Stimulated activated CD4-positive, alpha-beta T cell treated with anti-CD3 and anti-CD28 coated beads, Interleukin-2, amount 100 ng/mL, for 24 hours (primary cell): Measurements from ENCODE around the gene C18orf63.
A peak's percentile ranks its signal among the peaks of the same experiment; 100 is the strongest.

Experiments used
- DNase-seq, 2 donors: peaks; one replicate each; pipeline ENCODE4 v3.0.0-alpha.2; 2020

The C18orf63 gene

DNA sequence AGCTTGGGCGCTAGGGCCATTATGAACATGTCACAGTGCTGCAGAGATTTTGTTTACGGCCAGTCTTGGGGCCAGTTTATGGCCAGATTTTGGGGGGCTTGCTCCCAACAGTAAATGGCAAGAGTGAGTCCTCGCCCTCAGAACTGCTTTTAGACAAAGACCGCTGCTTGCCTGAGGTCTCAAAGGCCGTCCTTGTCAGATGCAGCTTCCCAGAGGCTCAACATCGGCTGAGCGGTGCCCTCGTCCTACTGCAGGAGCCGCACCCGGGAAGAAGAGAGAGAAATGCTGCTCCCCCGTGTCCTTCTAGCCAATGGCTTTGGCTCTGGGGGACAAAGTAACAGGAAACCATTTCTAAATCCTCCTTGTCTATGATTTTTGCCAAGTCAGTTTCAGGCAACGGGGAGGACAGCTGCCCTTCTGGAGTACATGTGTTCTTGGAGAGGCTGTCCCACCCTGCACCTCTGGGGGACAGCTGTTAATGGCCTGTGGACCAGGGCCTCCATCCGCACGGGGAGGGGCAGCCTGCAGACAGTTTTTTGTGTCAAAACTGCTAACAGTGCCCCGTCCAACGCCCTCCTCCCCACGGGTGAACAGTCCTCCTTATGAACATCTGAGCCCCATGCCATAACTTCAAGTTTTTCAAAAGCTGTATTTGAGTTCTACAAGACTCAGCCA, 66.1 kb downstream of the C18orf63 start:
- peak in 1 of 2 donors; percentile 12 for DNase-seq

DNA sequence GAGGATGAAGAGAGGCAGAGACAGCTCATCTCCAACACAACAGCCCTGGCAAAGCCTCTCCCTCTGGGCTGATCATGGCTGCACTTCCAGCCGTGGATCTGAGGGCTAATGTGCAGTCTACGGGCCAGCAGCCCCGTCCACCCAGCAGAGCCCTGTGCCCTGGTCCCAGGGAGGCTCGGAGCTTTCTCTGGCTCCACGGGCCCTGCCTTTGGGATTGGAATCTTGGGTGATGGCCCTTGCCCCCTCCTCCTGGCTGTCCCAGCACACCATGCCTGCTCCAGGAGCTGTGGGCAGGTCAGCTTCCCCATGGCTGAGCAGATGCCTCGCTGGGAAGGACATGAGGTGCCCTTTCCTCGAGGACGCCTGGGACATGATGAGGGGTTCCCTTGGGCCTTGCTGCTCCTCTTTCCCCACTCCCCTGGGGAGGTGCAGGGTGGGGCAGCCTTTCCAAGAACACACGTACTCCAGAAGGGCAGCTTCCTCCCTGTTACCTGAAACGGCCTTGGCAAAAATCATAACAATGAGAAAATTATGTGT, 66.9 kb downstream of the C18orf63 start:
- peak in 1 of 2 donors; percentile 4 for DNase-seq

DNA sequence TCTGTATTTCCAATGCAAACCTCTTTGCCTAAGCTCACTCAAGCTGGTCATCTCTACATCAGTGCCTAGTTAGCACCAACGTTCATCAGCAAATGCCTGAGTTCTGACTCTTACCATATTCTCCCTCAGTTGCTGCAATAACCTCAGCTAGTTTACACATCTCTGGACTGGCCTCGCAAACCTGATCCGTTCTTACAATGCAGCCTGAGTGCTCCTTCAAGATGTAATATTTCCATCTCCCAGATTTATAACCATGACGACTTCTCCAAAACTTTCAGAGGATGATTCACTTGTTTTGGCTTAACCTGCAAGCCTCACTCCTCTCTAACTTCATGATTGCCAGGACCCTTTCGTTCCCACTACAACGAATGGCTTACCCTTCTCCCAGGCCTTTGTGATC, 71.7 kb downstream of the C18orf63 start:
- DNase-seq, result no peak

DNA sequence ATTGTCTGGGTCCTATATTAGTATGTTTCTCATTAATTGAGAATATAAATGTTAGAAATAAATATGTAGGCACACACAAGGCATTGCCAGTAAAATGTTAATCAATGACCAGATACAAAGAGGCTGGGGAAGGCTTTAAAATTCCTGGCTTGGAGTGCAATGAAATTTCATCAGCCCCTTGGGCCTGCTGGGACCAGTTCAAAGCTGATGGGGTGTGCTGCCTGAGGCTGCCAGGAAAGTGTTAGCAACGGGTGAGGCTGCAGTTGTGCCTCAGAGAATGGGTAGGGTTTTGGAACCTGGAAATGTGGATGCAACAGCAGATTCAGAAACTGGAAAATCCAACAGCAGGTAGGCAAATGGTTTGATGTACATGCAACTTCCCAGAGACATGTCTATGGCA, 72.6 kb downstream of the C18orf63 start:
- DNase-seq, result no peak

DNA sequence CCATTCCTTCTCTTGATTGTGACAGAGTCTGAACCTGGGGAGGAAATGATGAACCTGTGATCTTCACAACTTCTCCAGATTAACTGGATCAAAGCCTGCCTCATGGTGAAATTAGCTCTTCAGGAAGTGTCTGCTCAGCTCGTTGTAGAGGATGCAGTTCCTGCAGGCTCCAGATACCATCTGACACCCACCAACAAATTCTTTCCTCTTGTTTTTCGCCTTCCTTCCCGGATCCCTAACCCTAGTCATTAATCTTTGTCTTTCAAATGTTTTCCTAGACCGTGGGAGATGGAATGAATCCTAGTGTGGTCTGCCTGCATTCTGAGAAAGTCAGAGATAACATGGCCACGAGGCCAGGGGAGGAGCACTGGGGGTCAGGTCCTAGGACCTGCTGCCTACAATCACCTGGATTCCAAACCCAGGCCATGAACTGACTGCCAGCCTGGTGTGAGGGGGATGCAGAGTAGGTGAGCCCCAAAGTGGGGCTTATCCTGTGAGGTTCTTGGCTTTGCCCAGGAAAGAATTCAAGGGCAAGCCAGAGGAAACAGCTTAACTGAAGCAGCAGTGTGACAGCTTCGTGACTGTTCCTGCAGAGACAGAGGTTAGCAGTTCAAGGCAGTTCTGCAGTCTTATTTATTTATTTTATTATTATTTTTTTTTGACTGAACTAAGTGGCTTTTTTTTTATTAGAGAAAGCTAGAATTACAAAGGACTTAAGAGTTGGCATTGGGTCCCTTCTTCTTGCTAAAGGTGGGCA, 73.7 kb downstream of the C18orf63 start:
- DNase-seq, result no peak

DNA sequence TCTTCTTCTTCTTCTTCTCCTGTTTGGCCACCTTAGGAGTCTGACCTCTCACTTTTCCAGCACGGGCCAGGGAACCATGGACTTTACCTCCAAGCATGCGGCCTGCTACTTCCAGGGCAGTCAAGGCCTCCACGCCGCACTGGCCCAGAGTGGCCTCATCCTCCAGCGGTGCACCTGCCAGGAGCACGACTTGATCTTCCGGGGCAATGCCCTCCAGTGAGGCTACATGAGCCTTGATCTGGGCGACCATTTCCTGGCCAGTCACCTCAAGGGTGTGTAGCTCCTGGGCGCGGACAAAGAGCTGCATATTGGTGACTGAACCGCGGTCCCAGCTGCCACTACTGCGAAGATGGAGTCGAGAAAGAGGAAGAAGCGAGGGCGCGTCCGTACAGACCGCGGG, 74.4 kb downstream of the C18orf63 start:
- DNase-seq, result no peak

DNA sequence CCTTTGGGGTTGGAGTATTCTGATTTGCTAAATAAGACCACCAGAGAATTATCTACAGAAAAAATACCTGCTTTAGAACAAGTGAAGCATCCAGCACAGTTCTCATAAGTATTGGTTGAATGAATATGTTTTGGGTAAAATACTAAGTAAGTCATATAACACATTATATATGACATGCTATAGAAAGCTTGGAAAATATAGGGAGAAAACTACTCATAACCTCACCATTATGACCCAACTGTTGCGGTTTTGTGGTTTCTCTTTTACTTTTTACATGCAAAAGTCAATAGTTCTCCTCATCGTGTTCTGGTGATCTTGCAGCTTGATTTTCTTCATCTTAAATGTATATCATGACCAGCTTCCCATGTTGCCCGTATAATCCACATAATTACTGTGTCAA, 75.3 kb downstream of the C18orf63 start:
- DNase-seq, result no peak

DNA sequence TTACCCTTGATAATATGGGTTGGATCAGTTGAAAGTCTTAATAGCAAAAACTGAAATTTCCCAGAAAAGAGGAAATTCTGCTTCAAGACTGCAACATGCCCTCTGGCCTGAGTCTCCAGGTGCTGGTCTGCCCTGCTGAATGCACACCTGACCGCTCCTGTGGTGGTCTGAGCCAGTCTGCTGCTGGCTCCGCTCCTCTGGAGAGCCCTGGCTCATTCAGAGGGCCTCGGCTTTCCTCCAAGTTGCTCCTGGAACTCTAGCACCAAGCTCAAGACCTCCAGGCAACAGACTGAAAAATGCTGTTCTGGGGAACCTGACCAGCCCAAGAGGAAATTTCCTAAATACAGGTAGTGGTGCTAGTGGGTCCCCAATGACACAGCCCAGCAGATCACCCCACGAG, 76.7 kb downstream of the C18orf63 start:
- DNase-seq, result no peak

DNA sequence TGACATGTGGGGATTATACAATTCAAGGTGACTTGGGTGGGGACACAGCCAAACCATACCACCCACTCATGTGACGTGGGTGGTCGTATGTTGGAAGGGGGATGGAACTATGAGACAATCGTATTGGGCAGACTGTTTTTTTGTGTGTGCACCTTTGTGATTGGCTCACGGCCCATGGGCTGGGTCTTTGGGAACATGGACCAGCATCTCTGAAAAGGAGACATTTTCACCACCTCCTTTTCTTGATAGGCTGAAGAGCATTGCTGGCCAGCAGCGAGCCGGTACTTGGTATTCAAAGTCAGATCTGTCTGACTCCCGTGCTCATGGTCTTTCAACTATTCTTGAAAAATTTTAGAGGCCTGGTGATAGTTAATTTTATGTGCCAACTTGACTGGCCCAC, 79.4 kb downstream of the C18orf63 start:
- no peak for DNase-seq

DNA sequence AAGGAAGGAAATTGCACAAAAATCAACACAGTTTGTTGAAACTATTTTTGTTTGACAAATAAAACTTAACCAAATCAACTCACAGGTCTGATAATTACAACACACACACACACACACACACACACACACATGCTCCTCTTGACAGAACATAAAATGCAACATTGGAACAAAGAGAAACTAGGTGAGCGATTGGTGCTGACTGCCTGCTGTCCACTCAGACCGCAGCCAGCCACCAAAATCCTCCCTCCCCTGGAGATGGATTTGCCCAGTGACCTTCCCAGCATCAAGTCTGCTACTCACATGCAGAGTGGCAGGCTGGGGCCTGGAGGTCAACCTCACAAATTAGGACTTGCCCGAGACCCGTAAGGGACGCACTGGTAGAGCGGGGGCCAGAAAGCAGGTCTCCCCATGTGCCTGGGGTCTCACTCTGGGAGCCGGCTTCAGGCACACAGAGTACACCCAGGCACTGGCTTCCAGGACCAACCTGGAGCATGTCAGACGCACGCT, 80.1 kb downstream of the C18orf63 start:
- no peak for DNase-seq

DNA sequence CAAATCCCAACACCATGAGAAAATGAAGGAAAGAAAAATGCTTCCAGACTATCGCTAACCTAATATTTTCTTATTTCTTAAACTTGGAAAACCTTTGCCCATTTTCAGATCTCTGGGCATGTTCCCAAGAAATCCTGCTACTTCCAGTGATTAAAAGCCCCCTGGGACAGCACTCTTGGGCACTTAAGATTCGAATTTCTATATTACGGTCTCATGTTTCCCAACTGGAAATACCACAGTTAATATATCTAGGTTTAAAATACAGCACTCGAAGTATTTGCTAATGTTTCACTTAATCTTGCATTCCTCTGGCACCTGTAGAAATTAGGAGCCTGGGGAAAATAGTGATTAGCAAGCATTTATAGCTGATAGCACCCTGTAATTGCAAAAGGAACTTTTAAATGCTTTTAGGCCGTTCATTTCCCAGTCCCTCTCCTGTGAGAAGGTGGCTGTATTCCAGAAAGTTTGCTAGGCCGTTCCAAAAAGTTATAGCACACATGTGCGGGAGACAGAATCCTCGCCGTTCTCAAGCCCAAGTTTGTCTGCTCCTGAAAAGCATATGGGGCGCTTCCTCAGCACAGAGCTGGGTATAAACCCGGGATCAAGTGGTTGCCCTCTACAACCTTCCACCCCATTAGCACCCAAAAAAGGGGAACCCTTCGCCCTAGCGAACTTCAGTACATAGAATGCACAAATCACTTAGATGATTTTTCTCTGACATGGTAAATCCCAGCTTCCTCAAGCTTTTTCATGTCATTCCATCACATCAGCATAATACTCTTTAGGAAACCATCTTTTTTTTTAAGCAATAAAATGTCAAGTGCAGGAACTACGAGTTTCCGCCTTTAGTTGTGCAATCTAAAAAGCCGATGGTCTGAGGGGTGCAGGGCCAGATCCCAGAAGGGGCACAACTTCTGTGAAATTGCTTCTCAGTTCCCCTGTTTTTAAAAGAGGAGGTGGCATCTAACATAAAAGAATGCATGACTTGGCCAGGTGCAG, 80.8 kb downstream of the C18orf63 start:
- DNase-seq, result no peak

DNA sequence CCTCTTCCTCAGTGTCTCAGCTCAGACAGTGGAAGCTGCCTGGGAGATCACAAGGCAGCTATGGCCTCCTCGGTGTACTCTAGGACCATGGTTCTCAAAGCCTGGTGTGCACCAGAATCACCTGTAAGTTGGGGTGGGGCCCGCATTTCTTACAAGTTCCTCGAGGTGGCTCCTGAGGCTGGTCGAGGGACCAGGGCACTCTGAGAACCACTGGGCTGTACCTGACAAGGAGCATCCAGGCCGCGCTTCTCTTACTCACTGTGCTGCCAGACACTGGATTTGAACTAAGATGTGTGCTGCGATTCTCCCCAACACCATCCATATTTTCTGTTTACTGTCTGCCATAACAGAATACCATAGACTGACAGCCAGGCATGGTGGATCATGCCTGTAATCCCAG, 81.9 kb downstream of the C18orf63 start:
- DNase-seq, result no peak

DNA sequence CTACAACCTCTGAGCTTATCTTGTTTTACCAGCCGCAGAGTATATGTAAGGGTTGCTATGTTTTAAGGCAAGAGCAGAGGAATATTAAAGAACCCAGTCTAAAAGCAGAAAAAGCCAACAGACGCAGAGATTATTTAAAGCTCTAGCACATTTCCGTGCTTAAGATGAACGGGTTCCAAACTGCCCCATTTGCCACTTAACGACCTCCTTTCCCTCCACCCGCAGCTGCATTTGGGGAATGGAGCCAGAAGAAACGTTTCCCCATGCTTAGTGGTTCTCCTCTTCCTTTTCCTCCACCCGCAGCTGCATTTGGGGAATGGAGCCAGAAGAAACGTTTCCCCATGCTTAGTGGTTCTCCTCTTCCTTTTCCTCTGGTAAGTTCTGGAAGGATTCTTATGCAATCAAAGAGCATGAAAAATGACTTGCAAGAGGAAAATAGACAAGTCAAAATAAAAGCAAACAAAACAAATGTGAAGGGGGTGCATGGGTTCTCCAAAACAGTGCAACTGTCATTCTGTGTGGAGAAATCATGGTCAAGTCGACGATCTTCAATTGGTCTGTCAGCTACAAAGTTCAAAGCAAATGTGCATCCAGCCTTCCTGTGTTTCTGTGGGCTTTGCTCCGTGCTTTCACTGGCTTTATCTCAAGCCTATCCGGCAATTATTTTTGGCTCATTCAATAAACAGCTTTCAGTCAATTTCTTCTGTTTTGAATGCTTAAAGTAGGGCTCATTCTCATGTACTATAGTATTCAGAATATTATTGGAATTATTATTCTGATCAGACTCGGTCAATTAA, 83.7 kb downstream of the C18orf63 start:
- no peak for DNase-seq

DNA sequence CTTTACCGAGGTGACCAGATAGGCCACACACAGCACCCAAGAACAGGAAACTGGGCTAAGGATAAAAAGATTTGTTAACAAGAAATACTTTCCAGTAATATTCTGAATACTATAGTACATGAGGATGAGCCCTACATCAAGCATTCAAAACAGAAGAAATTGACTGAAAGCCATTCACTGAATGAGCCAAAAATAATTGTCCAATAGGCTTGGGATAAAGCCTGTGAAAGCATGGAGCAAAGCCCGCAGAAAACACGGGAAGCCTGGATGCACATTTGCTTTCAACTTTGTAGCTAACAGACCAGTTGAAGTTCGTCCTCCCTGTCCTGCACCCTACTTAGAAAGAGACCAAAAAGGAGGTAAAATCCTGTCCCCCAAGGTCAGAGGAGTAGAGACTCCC, 85.2 kb downstream of the C18orf63 start:
- no peak for DNase-seq

DNA sequence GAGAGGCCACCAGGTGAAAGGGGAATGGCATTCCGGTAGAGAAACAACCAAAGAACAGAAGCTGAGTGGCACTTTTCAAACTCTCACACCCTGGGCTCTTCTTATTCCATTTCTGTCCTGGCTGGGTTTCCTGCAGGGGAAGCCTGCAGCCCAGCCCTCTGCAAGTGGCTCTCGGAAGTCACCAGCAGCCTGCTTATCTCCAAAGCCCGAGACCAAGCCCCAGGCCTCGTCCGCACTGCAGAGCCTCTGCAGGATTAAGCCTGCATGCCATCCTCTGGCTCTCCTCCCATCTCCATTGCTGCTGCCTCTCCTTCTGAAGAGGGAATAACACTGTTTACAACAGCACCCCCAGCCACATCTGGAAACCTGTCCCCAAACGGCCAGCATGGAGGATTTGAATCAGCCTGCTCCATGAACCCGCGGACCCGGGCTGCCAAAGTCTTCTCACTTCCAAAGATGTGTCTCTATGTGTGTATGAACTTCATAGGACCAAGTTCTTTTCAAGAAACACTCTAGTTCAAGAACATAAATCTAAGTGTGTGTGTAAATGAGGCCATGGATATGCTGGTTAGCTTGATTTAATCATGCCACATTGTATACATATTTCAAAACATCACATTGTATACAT, 87.3 kb downstream of the C18orf63 start:
- DNase-seq, result no peak

DNA sequence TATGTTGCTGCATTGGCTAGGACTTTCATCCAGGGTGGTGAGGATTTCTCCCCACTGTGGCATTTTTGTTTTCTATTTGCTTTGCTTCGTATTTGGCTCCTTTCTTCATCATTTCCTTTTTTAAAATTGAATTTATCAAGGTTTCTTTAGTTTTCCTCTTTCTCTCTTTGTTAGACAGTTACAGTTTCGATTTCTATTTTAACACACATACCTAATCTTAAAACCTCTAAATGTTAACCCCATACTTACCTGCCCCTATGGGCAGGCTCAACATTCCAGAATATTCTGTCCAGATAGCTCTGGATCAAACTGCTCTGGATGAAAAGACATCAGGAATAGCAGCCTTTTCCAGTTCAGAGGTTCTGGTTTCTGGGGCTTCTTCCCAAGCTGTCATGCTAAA, 92.2 kb downstream of the C18orf63 start:
- DNase-seq, result no peak
